Stimulated activated CD4-positive, alpha-beta T cell treated with anti-CD3 and anti-CD28 coated beads, Interleukin-1b, Interleukin-23, amount 100 ng/mL, for 1 hour (primary cell): ENCODE results near the gene TRAPPC12.
"Not testable (repeated sequence)": the region's sequence is repeated elsewhere in the genome, so short reads cannot be mapped to it uniquely, and the experiment has no call there.

Source experiments
- DNase-seq, 2 donors: peaks; one replicate each; pipeline ENCODE4 v3.0.0-alpha.2; 2020; ENCODE audit warnings: low read depth in 2 of 2

The TRAPPC12 gene

GRCh38 chr2:3454005-3454404 lies 74.5 kb downstream of the TRAPPC12 start:
- DNase-seq: not testable (repeated sequence)

GRCh38 chr2:3454802-3455201 lies 75.3 kb downstream of the TRAPPC12 start:
- DNase-seq: no peak

- no peak for DNase-seq
Observed at GRCh38 chr2:3456125-3456524, 76.6 kb downstream of the TRAPPC12 start.

GRCh38 chr2:3457524-3458395 lies 78.3 kb downstream of the TRAPPC12 start:
- no peak for DNase-seq

GRCh38 chr2:3458396-3459184 lies 79.1 kb downstream of the TRAPPC12 start:
- no peak for DNase-seq

GRCh38 chr2:3459185-3460015 lies 79.9 kb downstream of the TRAPPC12 start:
- DNase-seq: no peak

- DNase-seq: no peak
Observed at GRCh38 chr2:3460156-3460555, 80.7 kb downstream of the TRAPPC12 start.

- no peak for DNase-seq
Observed at GRCh38 chr2:3460831-3461800, 81.6 kb downstream of the TRAPPC12 start.

GRCh38 chr2:3461801-3462492 lies 82.5 kb downstream of the TRAPPC12 start:
- no peak for DNase-seq

- DNase-seq: no peak
Observed at GRCh38 chr2:3462493-3463104, 83.1 kb downstream of the TRAPPC12 start.

GRCh38 chr2:3463186-3463835 lies 83.8 kb downstream of the TRAPPC12 start:
- DNase-seq: no peak

GRCh38 chr2:3463944-3464343 lies 84.5 kb downstream of the TRAPPC12 start:
- no peak for DNase-seq

- DNase-seq: no peak
Observed at GRCh38 chr2:3464401-3465005, 85.0 kb downstream of the TRAPPC12 start.

- DNase-seq: no peak
Observed at GRCh38 chr2:3465328-3465727, 85.8 kb downstream of the TRAPPC12 start.

- DNase-seq: no peak
Observed at GRCh38 chr2:3465844-3466481, 86.5 kb downstream of the TRAPPC12 start.

GRCh38 chr2:3466482-3466863 lies 87.0 kb downstream of the TRAPPC12 start:
- DNase-seq: no peak

GRCh38 chr2:3466966-3467365 lies 87.5 kb downstream of the TRAPPC12 start:
- DNase-seq: no peak

GRCh38 chr2:3467654-3468053 lies 88.2 kb downstream of the TRAPPC12 start:
- DNase-seq: no peak
